LNCaP clone FGC (cell line): ENCODE results near the gene PDE9A.
"Not testable (repeated sequence)": the region's sequence is repeated elsewhere in the genome, so short reads cannot be mapped to it uniquely, and the experiment has no call there.

Experiments
- DNase-seq: peaks from one replicate; pipeline ENCODE4 v3.0.0-alpha.2; 2011; ENCODE audit warnings: low read depth
- H3K4me3 ChIP-seq: 2 replicates; pipeline ENCODE4 v1.5.1; 2011; ENCODE audit warnings: mild to moderate bottlenecking, low read depth, low read length, control low read depth
- TF ChIP-seq, protein P1 (sequence below): IDR thresholded peaks from 2 replicates; pipeline ENCODE4 v1.5.1; 2012; ENCODE audit warnings: mild to moderate bottlenecking; ENCODE audit not compliant: control insufficient read depth, insufficient read depth; ENCODE audit errors: extremely low read depth

PDE9A gene

DNA sequence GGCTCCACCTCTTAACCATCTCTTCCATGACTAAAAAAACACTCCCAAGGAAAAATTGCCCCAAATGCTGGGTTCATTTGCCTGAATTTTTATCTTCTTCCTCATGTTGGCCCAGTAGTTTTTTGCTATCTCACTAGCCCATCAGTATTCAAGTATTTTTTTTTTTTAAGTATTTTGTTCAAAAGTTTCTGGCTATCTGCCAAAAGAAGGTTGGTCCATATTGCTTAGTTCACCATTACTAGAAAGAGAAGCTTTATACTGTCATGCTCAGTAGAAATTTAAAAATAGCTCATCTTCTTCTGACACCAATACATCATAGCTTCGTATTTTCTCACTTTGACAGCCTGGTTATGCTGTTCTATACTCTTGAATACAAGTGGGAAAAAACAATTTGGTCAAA lies 41.0 kb upstream of the PDE9A start:
- no peak overlapping the region for H3K4me3 ChIP-seq
- TF ChIP-seq, protein P1, sequence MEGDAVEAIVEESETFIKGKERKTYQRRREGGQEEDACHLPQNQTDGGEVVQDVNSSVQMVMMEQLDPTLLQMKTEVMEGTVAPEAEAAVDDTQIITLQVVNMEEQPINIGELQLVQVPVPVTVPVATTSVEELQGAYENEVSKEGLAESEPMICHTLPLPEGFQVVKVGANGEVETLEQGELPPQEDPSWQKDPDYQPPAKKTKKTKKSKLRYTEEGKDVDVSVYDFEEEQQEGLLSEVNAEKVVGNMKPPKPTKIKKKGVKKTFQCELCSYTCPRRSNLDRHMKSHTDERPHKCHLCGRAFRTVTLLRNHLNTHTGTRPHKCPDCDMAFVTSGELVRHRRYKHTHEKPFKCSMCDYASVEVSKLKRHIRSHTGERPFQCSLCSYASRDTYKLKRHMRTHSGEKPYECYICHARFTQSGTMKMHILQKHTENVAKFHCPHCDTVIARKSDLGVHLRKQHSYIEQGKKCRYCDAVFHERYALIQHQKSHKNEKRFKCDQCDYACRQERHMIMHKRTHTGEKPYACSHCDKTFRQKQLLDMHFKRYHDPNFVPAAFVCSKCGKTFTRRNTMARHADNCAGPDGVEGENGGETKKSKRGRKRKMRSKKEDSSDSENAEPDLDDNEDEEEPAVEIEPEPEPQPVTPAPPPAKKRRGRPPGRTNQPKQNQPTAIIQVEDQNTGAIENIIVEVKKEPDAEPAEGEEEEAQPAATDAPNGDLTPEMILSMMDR: no peak
- no peak for DNase-seq

DNA sequence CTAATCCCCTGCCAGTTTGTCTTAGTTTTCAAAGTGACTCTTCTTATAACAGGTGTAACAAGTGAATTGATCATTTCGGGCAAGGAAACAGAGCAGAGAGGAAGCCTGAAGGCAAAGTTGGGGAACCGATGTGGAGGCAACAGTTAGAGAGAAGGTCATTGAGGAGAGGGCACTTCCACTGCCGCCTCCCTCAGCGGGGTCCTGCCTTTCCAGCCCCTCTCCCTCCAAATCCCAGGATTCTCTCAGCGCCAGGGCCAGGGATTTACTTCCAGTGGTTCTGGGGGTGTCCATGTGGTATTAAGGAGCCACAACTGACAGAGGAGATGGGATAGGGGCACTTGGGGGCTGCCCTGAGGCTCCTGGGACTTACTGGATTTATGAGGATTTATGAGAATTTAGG lies 39.7 kb upstream of the PDE9A start:
- no peak overlapping the region for H3K4me3 ChIP-seq
- no peak for DNase-seq
- TF ChIP-seq, protein P1: no peak

DNA sequence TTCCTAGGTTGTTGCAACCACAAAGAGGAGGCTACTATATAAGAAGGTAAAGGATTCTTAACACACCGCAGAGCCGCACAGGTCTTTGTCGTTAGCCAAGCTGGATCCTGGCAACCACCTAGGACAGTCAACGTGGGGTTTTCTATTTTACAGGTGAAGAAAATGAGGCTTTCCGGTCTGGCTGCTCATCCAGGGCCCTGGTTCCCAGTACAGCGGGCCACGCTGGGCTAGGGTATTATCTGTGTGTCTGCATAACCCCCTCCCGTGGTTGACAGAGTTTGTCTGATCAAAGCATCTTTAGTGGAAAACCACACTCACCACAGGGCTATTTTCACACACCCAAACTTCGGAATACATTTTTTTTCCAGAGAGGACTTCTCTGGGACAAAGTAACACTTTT lies 39.0 kb upstream of the PDE9A start:
- DNase-seq: no peak
- TF ChIP-seq, protein P1: no peak
- no peak overlapping the region for H3K4me3 ChIP-seq

- TF ChIP-seq, protein P1: no peak
- H3K4me3 ChIP-seq: no peak overlapping the region
- DNase-seq: peak; percentile 28
These were observed 38.5 kb upstream of the PDE9A start for GRCh38 chr21:42614811-42615351.

GRCh38 chr21:42615377-42615776 lies 38.0 kb upstream of the PDE9A start:
- not testable (repeated sequence) for H3K4me3 ChIP-seq

GRCh38 chr21:42615924-42616323 lies 37.5 kb upstream of the PDE9A start:
- TF ChIP-seq, protein P1: no peak
- DNase-seq: no peak
- no peak overlapping the region for H3K4me3 ChIP-seq

More at GRCh38 chr21:42615377-42615776, 38.0 kb upstream of the PDE9A start:
- DNase-seq: not testable (repeated sequence)

GRCh38 chr21:42616446-42616845 lies 37.0 kb upstream of the PDE9A start:
- H3K4me3 ChIP-seq: no peak overlapping the region
- TF ChIP-seq, protein P1: no peak
- DNase-seq: no peak
